Esophagus muscularis mucosa (tissue), 4 donors: ENCODE results near the gene CCL17. TPM values are rescaled to one million over a fixed set of nuclear protein-coding genes. Genes with fewer than 3 reads are reported as not detected.

Experiments
- DNase-seq: peaks from one replicate; pipeline ENCODE4 v3.0.0-alpha.2; 2017; ENCODE audit errors: extremely low spot score
- H3K27ac ChIP-seq, 4 donors: fragments of 200-600 bp; sonication (generic); replicated peaks in 1 of 4; 1 replicate in 3 of 4; 2 replicates in 1 of 4; pipeline ENCODE4 v1.5.1; 2016 to 2019; ENCODE audit warnings: mild to moderate bottlenecking in 1 of 4
- H3K27me3 ChIP-seq, 4 donors: fragments of 200-600 bp; sonication (generic); one replicate each; pipeline versions ENCODE4 v1.5.1 to v1.6.0; 2016 to 2019
- H3K36me3 ChIP-seq, 4 donors: fragments of 200-600 bp; sonication (generic); one replicate each; pipeline ENCODE4 v1.5.1; 2016 to 2019
- H3K4me1 ChIP-seq, 4 donors: fragments of 200-600 bp; sonication (generic); one replicate each; pipeline ENCODE4 v1.5.1; 2016 to 2019
- H3K4me3 ChIP-seq, 4 donors: fragments of 200-600 bp; sonication (generic); 1 replicate in 2 of 4; 2 replicates in 2 of 4; pipeline ENCODE4 v1.5.1; 2016 to 2019; ENCODE audit warnings: mild to moderate bottlenecking in 4 of 4, moderate library complexity in 1 of 4
- H3K9me3 ChIP-seq, 4 donors: fragments of 200-600 bp; sonication (generic); 1 replicate in 3 of 4; 2 replicates in 1 of 4; pipeline ENCODE4 v1.5.1; 2016 to 2019
- CTCF ChIP-seq, 3 experiments: fragments of 200-600 bp in 2 of 3; fragments of 450-650 bp in 1 of 3; sonication (generic) in 2 of 3; IDR thresholded peaks; one replicate each; pipeline ENCODE4 v1.5.1; 2017 to 2019; ENCODE audit warnings: antibody characterized with exemption in 3 of 3, mild to moderate bottlenecking in 2 of 3, moderate library complexity in 1 of 3
- EP300 ChIP-seq: sonication (generic); formaldehyde crosslinking; IDR thresholded peaks from one replicate; pipeline ENCODE4 v1.6.1; 2017; ENCODE audit warnings: antibody characterized with exemption
- POLR2A ChIP-seq: fragments of 450-650 bp; IDR thresholded peaks from one replicate; pipeline ENCODE4 v1.6.1; 2017; ENCODE audit warnings: antibody characterized with exemption, moderate library complexity, mild to moderate bottlenecking, low read depth
- POLR2AphosphoS5 ChIP-seq, 2 donors: sonication (generic); formaldehyde crosslinking; IDR thresholded peaks; one replicate each; pipeline ENCODE4 v1.6.1; 2017; ENCODE audit warnings: antibody characterized with exemption in 2 of 2
- WGBS: methylation state at CpG from one replicate; pipeline ENCODE4 v1.1.5; 2018; 5-methylcytosine and 5-hydroxymethylcytosine counted together
- intact Hi-C: fragments of 100-400 bp; cut with DNase I; formaldehyde crosslinking; loops from one replicate; pipeline ENCODE4 v1.15.1; 2023
- total RNA-seq, 4 donors: library from RNA; depleted of rRNA; stranded (reverse); fragments of >200 nt; gene quantifications; one replicate each; pipeline versions ENCODE4 v1.1.0 to v1.2.1, GENCODE V29; 2016

Gene CCL17
- not detected for total RNA-seq

- WGBS: 65% methylated on average over 17 of the region's 17 CpGs
- intact Hi-C loops: no loop called here
- Histone ChIP-seq H3K4me3 (no peak within 1 kb of the TSS), H3K9me3 (no peaks in the 10 kb centered on the region), H3K27ac (no peak within 1 kb of the TSS), H3K36me3 (no peaks in the 10 kb centered on the region), H3K4me1 (peaks cover 0 to 5% (median 0%) of the 10 kb centered on the region in 4 donors), H3K27me3 (no peaks in the 10 kb centered on the region)
- TF ChIP-seq POLR2AphosphoS5 (IDR thresholded peaks at IDR 0.05) (no peak), POLR2A (no peak), CTCF (IDR thresholded peaks at IDR 0.05) (no peak), EP300 (no peak)
- DNase-seq: no peak
Measured at GRCh38 chr16:57403965-57404817, at the start of gene CCL17. CCL17 (plus strand) TSS chr16:57404767; CDS start chr16:57413933, 9,166 bp downstream.

- Histone ChIP-seq H3K4me1 (no peaks in the 10 kb centered on the region), H3K9me3 (no peaks in the 10 kb centered on the region), H3K27me3 (no peaks in the 10 kb centered on the region), H3K4me3 (no peak overlapping the region), H3K27ac (no peak overlapping the region), H3K36me3 (no peaks in the 10 kb centered on the region)
- DNase-seq: no peak
- 89% methylated on average over 5 of the region's 5 CpGs for WGBS
- TF ChIP-seq POLR2AphosphoS5 (IDR thresholded peaks at IDR 0.05) (no peak), POLR2A (no peak), CTCF (IDR thresholded peaks at IDR 0.05) (no peak)
- intact Hi-C loops: no loop called here
Measured at GRCh38 chr16:57355898-57356414, 48.6 kb upstream of the CCL17 start.

- DNase-seq: no peak
- WGBS: 89% methylated on average over 4 of the region's 4 CpGs
- no peak for TF ChIP-seq POLR2AphosphoS5 (IDR thresholded peaks at IDR 0.05)
- no peak for TF ChIP-seq EP300
- no peak for TF ChIP-seq POLR2A
- Histone ChIP-seq H3K9me3 (no peaks in the 10 kb centered on the region), H3K27ac (no peak overlapping the region), H3K36me3 (no peaks in the 10 kb centered on the region), H3K4me1 (no peaks in the 10 kb centered on the region), H3K4me3 (no peak overlapping the region), H3K27me3 (no peaks in the 10 kb centered on the region)
- intact Hi-C loops: no loop called here
Measured at GRCh38 chr16:57356547-57356946, 48.0 kb upstream of the CCL17 start.

GRCh38 chr16:57357330-57358085, 47.1 kb upstream of the CCL17 start:
- Histone ChIP-seq H3K4me3 (no peak overlapping the region), H3K9me3 (no peaks in the 10 kb centered on the region), H3K27ac (no peak overlapping the region), H3K4me1 (no peaks in the 10 kb centered on the region), H3K36me3 (no peaks in the 10 kb centered on the region), H3K27me3 (no peaks in the 10 kb centered on the region)
- WGBS: 82% methylated on average over 9 of the region's 9 CpGs
- intact Hi-C loops: no loop called here
- no peak for TF ChIP-seq POLR2AphosphoS5 (IDR thresholded peaks at IDR 0.05)
- TF ChIP-seq EP300: no peak
- TF ChIP-seq CTCF (IDR thresholded peaks at IDR 0.05): no peak
- TF ChIP-seq POLR2A: no peak
- DNase-seq: no peak

- intact Hi-C loops: no loop called here
- no peak for TF ChIP-seq POLR2AphosphoS5 (IDR thresholded peaks at IDR 0.05)
- TF ChIP-seq CTCF (IDR thresholded peaks at IDR 0.05): no peak
- no peak for TF ChIP-seq POLR2A
- no peak for TF ChIP-seq EP300
- H3K27ac ChIP-seq: no peak overlapping the region
- H3K4me1 ChIP-seq: no peaks in the 10 kb centered on the region
- H3K27me3 ChIP-seq: no peaks in the 10 kb centered on the region
- DNase-seq: no peak
- no peaks in the 10 kb centered on the region for H3K9me3 ChIP-seq
- no peak overlapping the region for H3K4me3 ChIP-seq
- 83% methylated on average over 7 of the region's 7 CpGs for WGBS
- no peaks in the 10 kb centered on the region for H3K36me3 ChIP-seq
Measured at GRCh38 chr16:57358086-57358420, 46.5 kb upstream of the CCL17 start.
